CD4-positive, CD25-positive, alpha-beta regulatory T cell (primary cell): Measurements from ENCODE around the gene SLC38A6. TPM values are rescaled to one million over a fixed set of nuclear protein-coding genes. Genes with fewer than 3 reads are reported as not detected.

Experiments
- ATAC-seq, 2 donors: fragments of 150-1000 bp; cut with Tn5 transposase; one replicate each; pipeline ENCODE4 v1.10.0; 2021; ENCODE audit warnings: low read depth in 2 of 2, moderate number of reproducible peaks in 2 of 2, moderate library complexity in 1 of 2
- DNase-seq, 3 donors: peaks; one replicate each; pipeline versions ENCODE4 v3.0.0 to v3.0.0-alpha.2; 2012 to 2022; ENCODE audit warnings: mixed read lengths in 1 of 3
- H3K27ac ChIP-seq: one replicate; pipeline ENCODE4 v1.7.0; 2013; ENCODE audit warnings: mild to moderate bottlenecking, low read length; ENCODE audit not compliant: insufficient read depth, poor library complexity, severe bottlenecking
- H3K27me3 ChIP-seq: one replicate; pipeline ENCODE4 v1.7.0; 2013; ENCODE audit warnings: low read length; ENCODE audit not compliant: control insufficient read depth, insufficient read depth
- H3K36me3 ChIP-seq: one replicate; pipeline ENCODE4 v1.7.0; 2013; ENCODE audit warnings: mild to moderate bottlenecking, low read length, moderate library complexity; ENCODE audit not compliant: control insufficient read depth, insufficient read depth
- H3K4me1 ChIP-seq: 2 replicates; pipeline ENCODE4 v1.7.0; 2013; ENCODE audit warnings: mild to moderate bottlenecking, low read length; ENCODE audit not compliant: insufficient read depth, control insufficient read depth, poor library complexity, severe bottlenecking
- H3K4me3 ChIP-seq: one replicate; pipeline ENCODE4 v1.7.0; 2013; ENCODE audit warnings: low read depth, mild to moderate bottlenecking, low read length, moderate library complexity
- H3K9me3 ChIP-seq, 2 experiments: 1 replicate in 1 of 2; 2 replicates in 1 of 2; pipeline ENCODE4 v1.7.0; 2013; ENCODE audit warnings: low read length in 2 of 2, mild to moderate bottlenecking in 1 of 2, moderate library complexity in 1 of 2; ENCODE audit not compliant: control insufficient read depth in 2 of 2
- H3K27ac Mint-ChIP-seq, 3 donors: one replicate each; pipeline ENCODE4 v1.8.0; 2020 to 2022; ENCODE audit warnings: mild to moderate bottlenecking in 3 of 3, mixed read lengths in 3 of 3, moderate library complexity in 2 of 3
- H3K27me3 Mint-ChIP-seq: one replicate; pipeline ENCODE4 v1.8.0; 2022; ENCODE audit warnings: mild to moderate bottlenecking, mixed read lengths
- H3K36me3 Mint-ChIP-seq: one replicate; pipeline ENCODE4 v1.8.0; 2020; ENCODE audit warnings: mixed read lengths
- H3K4me1 Mint-ChIP-seq, 4 donors: one replicate each; pipeline ENCODE4 v1.8.0; 2020 to 2022; ENCODE audit warnings: mixed read lengths in 4 of 4, mild to moderate bottlenecking in 1 of 4
- H3K4me3 Mint-ChIP-seq, 4 donors: one replicate each; pipeline ENCODE4 v1.8.0; 2020 to 2022; ENCODE audit warnings: mild to moderate bottlenecking in 4 of 4, mixed read lengths in 4 of 4, moderate library complexity in 3 of 4
- H3K9me3 Mint-ChIP-seq, 7 donors: one replicate each; pipeline ENCODE4 v1.8.0; 2020 to 2022; ENCODE audit warnings: mixed read lengths in 7 of 7, mild to moderate bottlenecking in 3 of 7, moderate library complexity in 2 of 7
- polyA plus RNA-seq, 4 donors: library from polyadenylated mRNA; unstranded; fragments of 300-500 nt; fragmentation: Illumina TruSeq; gene quantifications; one replicate each; pipeline ENCODE4 v1.2.3, GENCODE V29; 2021
- total RNA-seq: library from RNA; stranded (reverse); gene quantifications from one replicate; pipeline ENCODE4 v1.2.3, GENCODE V29; 2022

The SLC38A6 gene
- total and polyA plus RNA-seq, 5 donors from 2014 or later: 6.3 to 13.8 (median 9.4) TPM

DNA sequence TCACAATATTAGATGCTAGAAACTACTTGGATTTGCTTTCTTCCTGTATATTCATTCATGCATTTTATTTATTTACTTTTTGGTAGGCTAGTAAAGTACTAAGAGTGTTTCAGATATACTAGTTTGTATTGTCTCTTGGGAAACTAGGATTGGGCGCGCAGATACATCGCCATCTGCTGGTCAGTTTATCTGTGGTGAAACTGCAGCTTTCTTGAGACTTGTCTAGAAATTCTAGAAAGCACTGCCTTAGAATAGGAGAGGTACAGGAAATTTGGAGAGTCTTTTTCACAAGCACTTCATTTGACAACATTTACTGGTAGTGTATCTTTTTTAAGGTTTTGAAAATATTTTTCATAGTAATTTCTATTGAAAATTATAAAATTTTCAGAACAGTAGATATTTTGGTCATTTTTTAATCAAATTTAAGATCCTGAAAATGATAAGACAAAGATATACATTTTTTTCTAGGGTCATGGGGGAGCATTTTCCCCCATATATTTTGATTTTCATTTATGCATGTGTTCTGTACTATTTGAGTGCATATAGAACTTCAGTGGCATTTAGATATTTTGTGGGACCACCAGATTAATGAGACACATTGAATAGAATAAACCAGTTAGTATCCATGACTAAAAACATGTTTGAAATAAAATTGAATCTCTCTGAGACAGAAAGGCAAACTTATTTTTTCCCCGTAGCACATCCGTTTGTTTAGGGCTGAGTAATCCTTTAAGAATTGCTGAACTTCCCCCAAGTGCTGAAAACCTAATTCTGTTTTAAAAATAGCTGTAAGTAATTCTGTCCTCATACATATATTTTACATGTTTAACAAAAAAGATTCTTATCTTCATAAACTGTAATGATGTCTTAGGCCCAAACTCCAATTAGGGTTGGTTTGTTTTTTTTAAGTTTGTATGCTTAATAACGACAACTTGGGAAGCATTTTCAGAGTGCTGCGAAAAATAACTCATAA, 44.5 kb downstream of the SLC38A6 start:
- Histone ChIP-seq H3K4me3 (no peak overlapping the region), H3K27me3 (no peaks in the 10 kb centered on the region), H3K36me3 (no peaks in the 10 kb centered on the region), H3K4me1 (no peaks in the 10 kb centered on the region), H3K27ac (no peak overlapping the region), H3K9me3 (no peaks in the 10 kb centered on the region)
- ATAC-seq (no peak), DNase-seq (peak; percentile 21 to 76 (median 48))
- Mint-ChIP-seq H3K36me3 (peaks cover 5% of the 10 kb centered on the region), H3K9me3 (no peaks in the 10 kb centered on the region), H3K4me1 (peaks cover 0 to 4% (median under 1%) of the 10 kb centered on the region in 4 donors), H3K27ac (no peak overlapping the region), H3K4me3 (no peak overlapping the region), H3K27me3 (no peaks in the 10 kb centered on the region)

DNA sequence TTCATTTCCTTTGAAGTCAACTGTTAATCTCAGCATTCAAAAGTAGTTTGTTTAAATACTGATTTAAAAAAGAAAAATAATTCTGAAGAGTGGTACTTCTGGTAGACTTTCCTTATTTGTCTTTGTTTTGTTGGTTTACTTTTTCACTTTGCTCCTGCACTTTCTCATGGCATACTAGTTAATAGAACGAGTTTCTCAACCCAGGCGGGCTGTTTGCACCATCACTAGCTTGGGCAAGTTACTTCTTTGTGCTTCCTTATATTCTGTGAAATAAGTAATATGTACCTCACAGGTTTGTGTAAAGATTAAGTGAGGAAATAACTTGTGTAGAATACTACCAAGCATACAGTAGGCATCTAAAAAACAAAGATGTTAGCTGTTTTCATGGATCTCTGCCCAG, 45.5 kb downstream of the SLC38A6 start:
- no peaks in the 10 kb centered on the region for H3K36me3 ChIP-seq
- DNase-seq (no peak), ATAC-seq (no peak)
- no peaks in the 10 kb centered on the region for H3K27me3 ChIP-seq
- no peaks in the 10 kb centered on the region for H3K9me3 ChIP-seq
- H3K9me3 Mint-ChIP-seq: no peaks in the 10 kb centered on the region
- H3K4me1 ChIP-seq: no peaks in the 10 kb centered on the region
- H3K27me3 Mint-ChIP-seq: no peaks in the 10 kb centered on the region
- H3K27ac ChIP-seq: no peak overlapping the region
- no peak overlapping the region for H3K4me3 ChIP-seq
- H3K36me3 Mint-ChIP-seq: peaks cover 6% of the 10 kb centered on the region
- no peak overlapping the region for H3K27ac Mint-ChIP-seq
- peaks cover 0 to 6% (median 3%) of the 10 kb centered on the region in 4 donors for H3K4me1 Mint-ChIP-seq
- no peak overlapping the region for H3K4me3 Mint-ChIP-seq

GRCh38 chr14:61031026-61031425, 50.0 kb downstream of the SLC38A6 start:
- Mint-ChIP-seq H3K9me3 (no peaks in the 10 kb centered on the region), H3K4me1 (peaks cover 13 to 15% (median 14%) of the 10 kb centered on the region in 4 donors), H3K27me3 (no peaks in the 10 kb centered on the region), H3K36me3 (peaks cover 11% of the 10 kb centered on the region), H3K4me3 (no peak overlapping the region), H3K27ac (no peak overlapping the region)
- no peak overlapping the region for H3K27ac ChIP-seq
- ATAC-seq (no peak), DNase-seq (no peak)
- no peaks in the 10 kb centered on the region for H3K9me3 ChIP-seq
- H3K4me3 ChIP-seq: no peak overlapping the region
- H3K36me3 ChIP-seq: no peaks in the 10 kb centered on the region
- no peaks in the 10 kb centered on the region for H3K4me1 ChIP-seq
- H3K27me3 ChIP-seq: no peaks in the 10 kb centered on the region

- H3K27ac ChIP-seq: no peak overlapping the region
- no peaks in the 10 kb centered on the region for H3K27me3 ChIP-seq
- Mint-ChIP-seq H3K4me1 (peaks cover 13 to 15% (median 14%) of the 10 kb centered on the region in 4 donors), H3K9me3 (no peaks in the 10 kb centered on the region), H3K4me3 (no peak overlapping the region), H3K27ac (no peak overlapping the region), H3K36me3 (peaks cover 11% of the 10 kb centered on the region), H3K27me3 (no peaks in the 10 kb centered on the region)
- no peaks in the 10 kb centered on the region for H3K4me1 ChIP-seq
- DNase-seq: no peak
- H3K4me3 ChIP-seq: no peak overlapping the region
- no peak for ATAC-seq
- no peaks in the 10 kb centered on the region for H3K9me3 ChIP-seq
- H3K36me3 ChIP-seq: no peaks in the 10 kb centered on the region
Observed at GRCh38 chr14:61033054-61033453, 52.0 kb downstream of the SLC38A6 start.

DNA sequence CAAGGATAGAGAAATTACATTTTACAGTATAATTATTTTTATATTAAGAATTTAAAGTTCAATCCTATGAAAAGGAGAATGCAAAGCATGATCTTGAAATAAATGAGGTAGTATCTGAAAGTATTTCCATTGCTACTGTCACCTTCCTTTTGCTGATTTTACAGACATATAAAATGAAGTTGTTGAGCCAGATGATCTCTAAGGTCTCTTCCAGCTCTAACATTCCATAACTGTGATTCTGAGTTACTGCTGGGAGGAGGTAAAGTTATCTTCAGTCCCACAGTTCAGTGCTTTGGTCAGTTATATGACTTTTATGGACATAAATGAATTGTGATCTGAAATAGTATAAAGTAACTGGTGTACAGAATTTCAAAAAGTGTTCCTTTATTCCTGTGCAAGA, 52.8 kb downstream of the SLC38A6 start:
- no peaks in the 10 kb centered on the region for H3K4me1 ChIP-seq
- DNase-seq (no peak), ATAC-seq (no peak)
- peak overlapping the region in 1 of 3 donors; percentile 14 for H3K27ac Mint-ChIP-seq
- no peaks in the 10 kb centered on the region for H3K9me3 Mint-ChIP-seq
- H3K36me3 ChIP-seq: no peaks in the 10 kb centered on the region
- no peak overlapping the region for H3K4me3 Mint-ChIP-seq
- no peak overlapping the region for H3K4me3 ChIP-seq
- no peaks in the 10 kb centered on the region for H3K27me3 ChIP-seq
- H3K27me3 Mint-ChIP-seq: no peaks in the 10 kb centered on the region
- peaks cover 11% of the 10 kb centered on the region for H3K36me3 Mint-ChIP-seq
- H3K4me1 Mint-ChIP-seq: peaks cover 13 to 15% (median 14%) of the 10 kb centered on the region in 4 donors
- H3K9me3 ChIP-seq: no peaks in the 10 kb centered on the region
- H3K27ac ChIP-seq: no peak overlapping the region

DNA sequence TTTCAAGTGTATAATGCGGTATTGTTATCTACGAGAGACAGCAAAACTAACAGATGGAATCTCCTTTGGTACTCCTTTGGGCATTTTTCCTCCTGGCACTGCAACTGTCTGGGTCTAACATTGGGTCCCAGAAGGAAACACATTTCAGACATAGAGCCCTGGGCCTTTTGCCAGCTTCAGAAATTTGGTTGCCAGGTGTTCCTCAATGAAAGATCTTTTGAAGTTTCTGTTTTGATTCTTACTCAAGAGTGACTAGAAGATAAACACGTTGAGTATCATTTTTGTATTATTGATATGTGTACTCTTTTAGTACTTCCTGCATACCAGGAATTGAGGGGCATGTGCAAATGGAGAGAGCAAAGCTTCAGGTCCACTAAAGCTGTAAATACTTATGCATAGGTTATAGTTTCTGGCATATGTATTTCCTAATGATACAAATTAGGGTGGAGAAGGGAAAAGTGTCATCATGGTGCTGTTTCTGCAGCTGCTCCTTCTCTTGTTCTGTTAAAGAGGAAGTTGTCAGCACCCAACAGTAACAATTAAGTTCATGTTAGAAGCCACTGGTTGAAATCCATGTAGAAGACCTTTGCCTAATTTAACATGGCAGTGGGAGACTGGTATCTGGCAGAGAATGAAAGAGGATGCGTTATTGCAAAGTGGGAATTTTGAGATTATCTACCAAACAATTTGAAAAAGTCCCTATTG, 53.5 kb downstream of the SLC38A6 start:
- Histone ChIP-seq H3K4me1 (no peaks in the 10 kb centered on the region), H3K36me3 (no peaks in the 10 kb centered on the region), H3K9me3 (no peaks in the 10 kb centered on the region), H3K4me3 (peak overlapping the region; percentile 21), H3K27ac (no peak overlapping the region), H3K27me3 (no peaks in the 10 kb centered on the region)
- H3K4me3 Mint-ChIP-seq: peak overlapping the region in 1 of 4 donors; percentile 3
- peak in 1 of 2 donors; percentile 59 for ATAC-seq
- peak in 1 of 3 donors; percentile 76 for DNase-seq
- no peaks in the 10 kb centered on the region for H3K9me3 Mint-ChIP-seq
- no peaks in the 10 kb centered on the region for H3K27me3 Mint-ChIP-seq
- peaks cover 11% of the 10 kb centered on the region for H3K36me3 Mint-ChIP-seq
- H3K4me1 Mint-ChIP-seq: peaks cover 13 to 15% (median 14%) of the 10 kb centered on the region in 4 donors
- peak overlapping the region in 2 of 3 donors; percentile 6 to 57 for H3K27ac Mint-ChIP-seq

- Mint-ChIP-seq H3K4me1 (peaks cover 8 to 19% (median 17%) of the 10 kb centered on the region in 4 donors), H3K27me3 (no peaks in the 10 kb centered on the region), H3K27ac (no peak overlapping the region), H3K9me3 (no peaks in the 10 kb centered on the region), H3K36me3 (no peaks in the 10 kb centered on the region), H3K4me3 (no peak overlapping the region)
- Histone ChIP-seq H3K27ac (no peak overlapping the region), H3K4me1 (no peaks in the 10 kb centered on the region), H3K36me3 (no peaks in the 10 kb centered on the region), H3K4me3 (no peak overlapping the region), H3K27me3 (no peaks in the 10 kb centered on the region), H3K9me3 (no peaks in the 10 kb centered on the region)
- ATAC-seq: no peak
- DNase-seq: no peak
Observed at GRCh38 chr14:61037215-61037614, 56.2 kb downstream of the SLC38A6 start.
